Activated B cell treated with CpG ODN at 0.5 μM for 24 hours (primary cell): ENCODE measurements around the gene SAMD3. TPM values are rescaled to one million over a fixed set of nuclear protein-coding genes. Genes with fewer than 3 reads are reported as not detected.

Experiments used
- ATAC-seq: fragments of 200-7000 bp; cut with Tn5 transposase; one replicate; pipeline ENCODE4 v1.10.0; 2021; ENCODE audit warnings: low read depth, mild to moderate bottlenecking, moderate library complexity
- CTCF ChIA-PET: fragments of 350-600 bp; sonication (Branson Sonifier 250); formaldehyde crosslinking; loops from one replicate; lab custom pipeline; 2021; ENCODE audit warnings: antibody characterized with exemption; lab: Charles Lee
- POLR2A ChIA-PET: fragments of 350-600 bp; sonication (Branson Sonifier 250); formaldehyde crosslinking; loops from one replicate; lab custom pipeline; 2021; ENCODE audit warnings: antibody characterized with exemption; lab: Charles Lee
- DNase-seq: peaks from one replicate; pipeline ENCODE4 v3.0.0; 2022
- H3K27ac Mint-ChIP-seq: one replicate; pipeline ENCODE4 v1.8.0; 2020; ENCODE audit warnings: mixed read lengths
- H3K27me3 Mint-ChIP-seq: one replicate; pipeline ENCODE4 v1.8.0; 2021; ENCODE audit warnings: mixed read lengths
- H3K36me3 Mint-ChIP-seq: one replicate; pipeline ENCODE4 v1.8.0; 2021; ENCODE audit warnings: low read depth, mixed read lengths
- H3K4me1 Mint-ChIP-seq: one replicate; pipeline ENCODE4 v1.8.0; 2021; ENCODE audit warnings: mixed read lengths
- H3K4me3 Mint-ChIP-seq: one replicate; pipeline ENCODE4 v1.8.0; 2020; ENCODE audit warnings: mild to moderate bottlenecking, mixed read lengths
- H3K9me3 Mint-ChIP-seq: one replicate; pipeline ENCODE4 v1.8.0; 2020; ENCODE audit warnings: mixed read lengths
- CTCF ChIP-seq: fragments of 200-600 bp; IDR thresholded peaks from one replicate; pipeline ENCODE4 v1.8.0; 2022; ENCODE audit warnings: antibody characterized with exemption, mild to moderate bottlenecking
- intact Hi-C: fragments of 100-400 bp; cut with micrococcal nuclease; formaldehyde crosslinking; loops from one replicate; pipeline ENCODE4 v1.15.1; 2024
- total RNA-seq: library from RNA; stranded (reverse); gene quantifications from 2 replicates; pipeline ENCODE4 v1.2.3, GENCODE V29; 2022

SAMD3 gene
- total RNA-seq, 1 donor from 2014 or later: not detected

DNA sequence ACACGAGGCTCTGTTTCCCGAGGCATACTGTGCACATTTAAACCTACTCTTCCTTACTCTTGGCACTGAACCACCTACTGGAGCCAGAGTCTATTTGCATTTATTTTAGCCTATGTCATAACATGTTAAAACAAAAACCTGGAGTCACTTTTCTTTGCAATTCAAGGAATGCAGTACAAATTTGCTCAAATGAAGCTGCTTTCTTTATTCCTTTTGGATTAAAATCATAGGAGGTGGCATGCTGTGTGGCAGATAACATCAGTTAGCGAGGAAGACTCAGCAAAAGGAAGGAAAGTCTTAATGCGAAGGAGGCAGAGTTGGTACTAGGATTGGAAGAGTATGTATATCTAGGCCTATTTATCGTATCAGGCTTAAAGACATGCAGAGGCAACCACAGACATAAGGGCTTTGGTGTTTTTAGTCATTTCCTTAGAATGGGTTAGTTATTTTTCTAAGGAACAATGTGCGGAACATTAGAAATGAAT lies 92.9 kb downstream of the SAMD3 start:
- Mint-ChIP-seq H3K4me3 (no peak overlapping the region), H3K36me3 (peaks cover 62% of the 10 kb centered on the region), H3K9me3 (no peaks in the 10 kb centered on the region), H3K27me3 (no peaks in the 10 kb centered on the region), H3K27ac (peak overlapping the region; percentile 71), H3K4me1 (peaks cover 58% of the 10 kb centered on the region)
- no peak for ATAC-seq
- DNase-seq: no peak
- intact Hi-C loops: loop anchor here (5.0 kb wide), 1 partner anchor 92 kb away; the partner anchor contains the start of gene SAMD3
- CTCF ChIA-PET: no interaction called here
- POLR2A ChIA-PET: no interaction called here
- TF ChIP-seq CTCF: no peak

DNA sequence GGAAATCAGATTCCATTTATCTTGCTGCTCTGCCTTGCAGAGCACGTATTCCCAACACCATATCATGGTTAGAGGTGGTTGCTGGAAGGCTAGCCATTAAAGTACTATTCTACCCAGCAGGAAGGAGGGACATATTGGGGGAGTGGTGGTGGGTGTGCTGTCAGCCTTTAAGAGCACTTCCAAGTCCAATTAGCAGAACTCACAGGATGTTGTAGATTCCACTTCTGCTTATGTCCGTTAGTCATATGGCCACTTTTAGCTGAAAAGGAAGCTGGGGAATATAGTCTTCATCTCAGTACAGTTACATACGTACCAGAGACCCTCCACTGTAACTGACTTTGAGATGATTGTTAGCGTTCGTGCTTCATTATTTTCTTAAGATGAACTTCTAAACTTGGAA lies 94.4 kb downstream of the SAMD3 start:
- Mint-ChIP-seq H3K36me3 (peaks cover 56% of the 10 kb centered on the region), H3K27ac (peak overlapping the region; percentile 21), H3K4me1 (peaks cover 52% of the 10 kb centered on the region), H3K4me3 (no peak overlapping the region), H3K27me3 (no peaks in the 10 kb centered on the region), H3K9me3 (no peaks in the 10 kb centered on the region)
- CTCF ChIA-PET: no interaction called here
- TF ChIP-seq CTCF: no peak
- ATAC-seq (no peak), DNase-seq (no peak)
- POLR2A ChIA-PET: no interaction called here
- intact Hi-C loops: no loop called here

DNA sequence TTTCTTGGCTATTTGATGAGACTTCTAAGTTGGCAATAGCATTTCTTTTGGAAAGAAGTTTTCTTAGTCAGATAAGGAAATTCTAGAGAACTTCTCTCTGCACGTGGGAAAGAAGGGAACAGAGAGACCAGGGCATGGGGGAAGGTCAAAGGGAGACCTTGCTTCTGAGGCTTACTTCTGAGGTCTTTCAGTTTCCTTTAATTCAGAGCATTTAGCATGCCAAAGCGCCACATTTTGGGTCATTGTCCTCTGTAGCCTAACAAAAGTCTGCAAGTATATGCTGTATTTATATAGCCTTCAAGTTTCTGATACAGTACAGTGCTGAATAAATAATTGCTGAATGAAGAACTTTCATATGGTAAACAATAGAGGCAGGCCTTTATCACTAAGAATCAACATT lies 95.6 kb downstream of the SAMD3 start:
- H3K27me3 Mint-ChIP-seq: no peaks in the 10 kb centered on the region
- H3K4me1 Mint-ChIP-seq: peaks cover 43% of the 10 kb centered on the region
- no peak for TF ChIP-seq CTCF
- H3K27ac Mint-ChIP-seq: no peak overlapping the region
- CTCF ChIA-PET: no interaction called here
- H3K4me3 Mint-ChIP-seq: no peak overlapping the region
- H3K9me3 Mint-ChIP-seq: no peaks in the 10 kb centered on the region
- ATAC-seq (no peak), DNase-seq (no peak)
- POLR2A ChIA-PET: no interaction called here
- intact Hi-C loops: no loop called here
- peaks cover 59% of the 10 kb centered on the region for H3K36me3 Mint-ChIP-seq

- Mint-ChIP-seq H3K27me3 (no peaks in the 10 kb centered on the region), H3K4me1 (peaks cover 39% of the 10 kb centered on the region), H3K36me3 (peaks cover 49% of the 10 kb centered on the region), H3K9me3 (no peaks in the 10 kb centered on the region), H3K4me3 (no peak overlapping the region), H3K27ac (no peak overlapping the region)
- ChIA-PET CTCF (no interaction called here), POLR2A (interaction anchor here (1.2 kb wide), 1 partner anchor 10 kb away, joined by 3 read pairs; no protein-coding TSS in a partner anchor)
- ATAC-seq (no peak), DNase-seq (no peak)
- intact Hi-C loops: no loop called here
- TF ChIP-seq CTCF: no peak
Measured at GRCh38 chr6:130122243-130122642, 100.5 kb downstream of the SAMD3 start.

- Mint-ChIP-seq H3K27ac (no peak overlapping the region), H3K36me3 (peaks cover 42% of the 10 kb centered on the region), H3K9me3 (peaks cover 2% of the 10 kb centered on the region), H3K4me3 (no peak overlapping the region), H3K4me1 (peaks cover 43% of the 10 kb centered on the region), H3K27me3 (no peaks in the 10 kb centered on the region)
- ChIA-PET POLR2A (no interaction called here), CTCF (no interaction called here)
- ATAC-seq (no peak), DNase-seq (no peak)
- no peak for TF ChIP-seq CTCF
- intact Hi-C loops: no loop called here
Measured at GRCh38 chr6:130120731-130121130, 102.0 kb downstream of the SAMD3 start.
